Measurements from ENCODE around the gene PGAM2. TPM values are rescaled to one million over a fixed set of nuclear protein-coding genes. Genes with fewer than 3 reads are reported as not detected.

The PGAM2 gene
- total and polyA plus RNA-seq, 2 experiments from 2014 or later, result 0.73 TPM; not detected in 1

DNA sequence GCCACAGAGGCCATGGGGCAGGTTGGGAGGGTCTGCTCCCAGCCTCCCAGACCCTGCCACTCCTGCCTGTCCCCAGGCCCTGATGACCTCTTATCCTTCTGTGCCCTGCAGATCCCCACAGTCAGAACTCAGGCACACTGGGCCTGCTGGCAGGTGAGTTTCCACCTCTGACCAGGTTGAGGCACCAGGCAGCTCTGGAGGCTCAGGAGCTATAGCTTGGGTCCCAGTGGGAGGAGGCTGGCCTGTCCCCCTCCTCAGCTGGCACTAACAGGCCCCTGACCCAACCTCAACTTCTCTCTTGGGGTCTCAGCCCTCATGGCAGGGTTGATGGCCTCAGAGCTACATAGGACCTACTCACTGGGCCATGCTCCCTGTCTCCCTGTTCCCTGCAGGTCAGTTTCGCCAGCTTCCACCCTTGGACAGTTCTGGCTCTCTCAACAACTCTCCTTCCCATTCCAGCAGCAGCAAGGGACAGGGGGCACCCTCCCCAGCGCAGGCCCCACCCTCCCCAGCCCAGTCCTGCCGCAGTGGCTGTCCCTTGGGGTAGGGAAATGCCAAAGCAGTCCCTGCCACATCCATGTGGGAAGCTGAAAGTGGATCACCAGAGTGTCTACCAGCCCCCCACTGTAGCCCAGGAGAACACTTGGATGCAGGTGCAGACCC, 36.1 kb upstream of the PGAM2 start:
- H3K4me3 ChIP-seq, result no peak overlapping the region
- peak overlapping the region; percentile 78 for H3K27ac ChIP-seq
- no peak overlapping the region for H2AFZ ChIP-seq
- no peaks in the 10 kb centered on the region for H3K36me3 ChIP-seq (replicated peaks; ENCODE audit: insufficient read depth, low read depth)
- WGBS (ENCODE audit: low lambda C conversion rate, missing lambda C conversion rate), result 84% methylated on average over 3 of the region's 3 CpGs
- peaks cover 14% of the 10 kb centered on the region for H3K4me1 ChIP-seq (ENCODE audit: insufficient read depth)
- H3K79me2 ChIP-seq, result peaks cover 5% of the 10 kb centered on the region
- no peaks in the 10 kb centered on the region for H3K9me2 ChIP-seq (replicated peaks; ENCODE audit: insufficient read depth)
- no peak overlapping the region for H3K4me2 ChIP-seq
- DNase-seq (ENCODE audit: low spot score), result no peak
- TF ChIP-seq EZH2phosphoT487 (IDR thresholded peaks at IDR 0.05; ENCODE audit: low read depth, severe bottlenecking, unreplicated experiment) (no peak), EZH2 (IDR thresholded peaks at IDR 0.05; ENCODE audit: borderline replicate concordance) (no peak)
- TF ChIP-seq, protein P1, sequence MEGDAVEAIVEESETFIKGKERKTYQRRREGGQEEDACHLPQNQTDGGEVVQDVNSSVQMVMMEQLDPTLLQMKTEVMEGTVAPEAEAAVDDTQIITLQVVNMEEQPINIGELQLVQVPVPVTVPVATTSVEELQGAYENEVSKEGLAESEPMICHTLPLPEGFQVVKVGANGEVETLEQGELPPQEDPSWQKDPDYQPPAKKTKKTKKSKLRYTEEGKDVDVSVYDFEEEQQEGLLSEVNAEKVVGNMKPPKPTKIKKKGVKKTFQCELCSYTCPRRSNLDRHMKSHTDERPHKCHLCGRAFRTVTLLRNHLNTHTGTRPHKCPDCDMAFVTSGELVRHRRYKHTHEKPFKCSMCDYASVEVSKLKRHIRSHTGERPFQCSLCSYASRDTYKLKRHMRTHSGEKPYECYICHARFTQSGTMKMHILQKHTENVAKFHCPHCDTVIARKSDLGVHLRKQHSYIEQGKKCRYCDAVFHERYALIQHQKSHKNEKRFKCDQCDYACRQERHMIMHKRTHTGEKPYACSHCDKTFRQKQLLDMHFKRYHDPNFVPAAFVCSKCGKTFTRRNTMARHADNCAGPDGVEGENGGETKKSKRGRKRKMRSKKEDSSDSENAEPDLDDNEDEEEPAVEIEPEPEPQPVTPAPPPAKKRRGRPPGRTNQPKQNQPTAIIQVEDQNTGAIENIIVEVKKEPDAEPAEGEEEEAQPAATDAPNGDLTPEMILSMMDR (IDR thresholded peaks at IDR 0.05; ENCODE audit: poor library complexity), result no peak
- no peaks in the 10 kb centered on the region for H3K9me3 ChIP-seq (ENCODE audit: low read depth)
- H4K20me1 ChIP-seq (ENCODE audit: insufficient read depth, poor library complexity, severe bottlenecking), result no peaks in the 10 kb centered on the region
- H3K27me3 ChIP-seq, result peaks cover 8% of the 10 kb centered on the region

- DNase-seq (ENCODE audit: low spot score), result peak; percentile 59
- no peaks in the 10 kb centered on the region for H3K36me3 ChIP-seq (replicated peaks; ENCODE audit: insufficient read depth, low read depth)
- H3K4me3 ChIP-seq, result no peak overlapping the region
- peaks cover 2% of the 10 kb centered on the region for H3K79me2 ChIP-seq
- TF ChIP-seq, protein P1 (IDR thresholded peaks at IDR 0.05; ENCODE audit: poor library complexity), result no peak
- TF ChIP-seq EZH2phosphoT487 (IDR thresholded peaks at IDR 0.05; ENCODE audit: low read depth, severe bottlenecking, unreplicated experiment), result no peak
- no peak for TF ChIP-seq EZH2 (IDR thresholded peaks at IDR 0.05; ENCODE audit: borderline replicate concordance)
- H2AFZ ChIP-seq, result no peak overlapping the region
- no peaks in the 10 kb centered on the region for H3K9me2 ChIP-seq (replicated peaks; ENCODE audit: insufficient read depth)
- H3K4me2 ChIP-seq, result no peak overlapping the region
- no peaks in the 10 kb centered on the region for H4K20me1 ChIP-seq (ENCODE audit: insufficient read depth, poor library complexity, severe bottlenecking)
- no peaks in the 10 kb centered on the region for H3K9me3 ChIP-seq (ENCODE audit: low read depth)
- H3K27me3 ChIP-seq, result peaks cover 8% of the 10 kb centered on the region
- H3K27ac ChIP-seq, result peak overlapping the region; percentile 78
- peaks cover 12% of the 10 kb centered on the region for H3K4me1 ChIP-seq (ENCODE audit: insufficient read depth)
- WGBS (ENCODE audit: low lambda C conversion rate, missing lambda C conversion rate), result 73% methylated on average over 10 of the region's 10 CpGs
Observed at GRCh38 chr7:44100458-44101302, 35.3 kb upstream of the PGAM2 start.

- DNase-seq (ENCODE audit: low spot score), result no peak
- Histone ChIP-seq H3K9me3 (ENCODE audit: low read depth) (no peaks in the 10 kb centered on the region), H3K9me2 (replicated peaks; ENCODE audit: insufficient read depth) (no peaks in the 10 kb centered on the region), H3K79me2 (no peaks in the 10 kb centered on the region), H3K27me3 (peaks cover 3% of the 10 kb centered on the region), H3K4me2 (no peak overlapping the region), H3K4me1 (ENCODE audit: insufficient read depth) (peaks cover 2% of the 10 kb centered on the region), H3K4me3 (no peak overlapping the region), H3K36me3 (replicated peaks; ENCODE audit: insufficient read depth, low read depth) (no peaks in the 10 kb centered on the region), H4K20me1 (ENCODE audit: insufficient read depth, poor library complexity, severe bottlenecking) (no peaks in the 10 kb centered on the region), H3K27ac (no peak overlapping the region), H2AFZ (no peak overlapping the region)
- TF ChIP-seq EZH2phosphoT487 (IDR thresholded peaks at IDR 0.05; ENCODE audit: low read depth, severe bottlenecking, unreplicated experiment) (no peak), EZH2 (IDR thresholded peaks at IDR 0.05; ENCODE audit: borderline replicate concordance) (no peak)
- TF ChIP-seq, protein P1 (IDR thresholded peaks at IDR 0.05; ENCODE audit: poor library complexity), result no peak
- 91% methylated on average over 4 of the region's 4 CpGs for WGBS (ENCODE audit: low lambda C conversion rate, missing lambda C conversion rate)
Observed at GRCh38 chr7:44099669-44100068, 34.3 kb upstream of the PGAM2 start.

All from hepatocyte (in vitro differentiated cells).